HG02840 (cell line): Measurements from ENCODE around the gene IQCK.

Experiments used
- ATAC-seq: cut with Tn5 transposase; IDR thresholded peaks from one replicate; pipeline ENCODE4 v1.9.1; 2021; ENCODE audit warnings: mild to moderate bottlenecking, moderate library complexity, moderate number of reproducible peaks; ENCODE audit not compliant: unreplicated experiment, low FRiP score

IQCK gene

GRCh38 chr16:19753815-19754643, 36.0 kb downstream of the IQCK start:
- ATAC-seq, result no peak

- ATAC-seq, result no peak
These were observed 36.6 kb downstream of the IQCK start for GRCh38 chr16:19754644-19755036.

GRCh38 chr16:19755268-19755667, 37.2 kb downstream of the IQCK start:
- no peak for ATAC-seq

- ATAC-seq, result no peak
These were observed 39.0 kb downstream of the IQCK start for GRCh38 chr16:19757026-19757425.

GRCh38 chr16:19757762-19758595, 39.9 kb downstream of the IQCK start:
- ATAC-seq, result no peak

- no peak for ATAC-seq
These were observed 42.4 kb downstream of the IQCK start for GRCh38 chr16:19760356-19761060.

GRCh38 chr16:19765860-19766553, 47.9 kb downstream of the IQCK start:
- no peak for ATAC-seq

GRCh38 chr16:19766554-19766884, 48.4 kb downstream of the IQCK start:
- no peak for ATAC-seq

GRCh38 chr16:19766988-19767387, 48.9 kb downstream of the IQCK start:
- no peak for ATAC-seq

GRCh38 chr16:19767497-19767896, 49.4 kb downstream of the IQCK start:
- no peak for ATAC-seq

GRCh38 chr16:19769239-19769638, 51.2 kb downstream of the IQCK start:
- no peak for ATAC-seq

- ATAC-seq, result no peak
These were observed 53.0 kb downstream of the IQCK start for GRCh38 chr16:19771040-19771439.

GRCh38 chr16:19771796-19772195, 53.7 kb downstream of the IQCK start:
- ATAC-seq, result no peak

GRCh38 chr16:19774024-19774423, 56.0 kb downstream of the IQCK start:
- no peak for ATAC-seq

GRCh38 chr16:19776147-19776546, 58.1 kb downstream of the IQCK start:
- ATAC-seq, result no peak

GRCh38 chr16:19776565-19776964, 58.5 kb downstream of the IQCK start:
- ATAC-seq, result no peak

GRCh38 chr16:19780321-19780720, 62.2 kb downstream of the IQCK start:
- no peak for ATAC-seq

GRCh38 chr16:19781226-19781625, 63.2 kb downstream of the IQCK start:
- no peak for ATAC-seq

GRCh38 chr16:19783363-19784182, 65.5 kb downstream of the IQCK start:
- no peak for ATAC-seq
